Measurements from ENCODE around the gene DRC3. TPM values are rescaled to one million over a fixed set of nuclear protein-coding genes. Genes with fewer than 3 reads are reported as not detected.

DRC3 gene
- total RNA-seq, 1 experiment from 2014 or later = 0.68 TPM

- H3K14ac ChIP-seq (ENCODE audit: insufficient read depth, low read length) = no peak overlapping the region
- H2BK5ac ChIP-seq (ENCODE audit: insufficient read length, low read length) = no peak overlapping the region
- H2AK5ac ChIP-seq (ENCODE audit: insufficient read length, low read length) = no peak overlapping the region
- H3K27ac ChIP-seq (ENCODE audit: insufficient read length, low read depth, low read length) = no peak overlapping the region
- Mint-ChIP-seq H3K9me3 (no peaks in the 10 kb centered on the region), H3K4me3 (no peak overlapping the region), H3K36me3 (ENCODE audit: insufficient read depth in 1 of 3, low read depth in 3 of 3) (no peaks in the 10 kb centered on the region), H3K27ac (no peak overlapping the region), H3K27me3 (ENCODE audit: low read depth) (peaks cover 5% of the 10 kb centered on the region), H3K4me1 (peaks cover 2 to 5% of the 10 kb centered on the region in 2 experiments; a peak in 1 of 4 replicates)
- no peak for TF ChIP-seq CTCF (conservative IDR thresholded peaks at IDR 0.05)
- no peak for DNase-seq
- no peaks in the 10 kb centered on the region for H3K9me3 ChIP-seq (ENCODE audit: control insufficient read depth, low read depth, low read length)
- H3K9ac ChIP-seq (ENCODE audit: extremely low read depth, insufficient read length, low read length) = no peak overlapping the region
- H2BK12ac ChIP-seq (ENCODE audit: insufficient read length, low read depth, low read length) = no peak overlapping the region
- no peaks in the 10 kb centered on the region for H3K79me2 ChIP-seq (ENCODE audit: insufficient read depth, low read length)
- H3K23me2 ChIP-seq (ENCODE audit: insufficient read length, low read depth, low read length, poor library complexity, severe bottlenecking) = peaks cover 3% of the 10 kb centered on the region
- no peak overlapping the region for H3K23ac ChIP-seq (ENCODE audit: insufficient read length, low read depth, low read length)
- H2BK15ac ChIP-seq (ENCODE audit: low read depth, low read length) = no peak overlapping the region
- H3K18ac ChIP-seq (ENCODE audit: insufficient read length, low read depth, low read length) = no peak overlapping the region
- H3K27me3 ChIP-seq (ENCODE audit: insufficient read depth, low read length) = no peaks in the 10 kb centered on the region
- H3K56ac ChIP-seq (ENCODE audit: insufficient read length, low read depth, low read length) = no peak overlapping the region
- H4K91ac ChIP-seq (ENCODE audit: insufficient read length, low read depth, low read length) = no peak overlapping the region
- H3K79me1 ChIP-seq (ENCODE audit: insufficient read depth, low read depth, low read length, poor library complexity, severe bottlenecking) = no peaks in the 10 kb centered on the region
- no peak overlapping the region for H2AFZ ChIP-seq (ENCODE audit: low read length)
- no peak overlapping the region for H4K5ac ChIP-seq (ENCODE audit: insufficient read length, low read depth, low read length)
- no peak overlapping the region for H4K8ac ChIP-seq (replicated peaks; ENCODE audit: insufficient read length, low read depth, low read length)
- H2BK20ac ChIP-seq (ENCODE audit: low read depth, low read length, poor library complexity, severe bottlenecking) = no peak overlapping the region
- no peak overlapping the region for H3T11ph ChIP-seq (ENCODE audit: low read length)
- H3K4me2 ChIP-seq (ENCODE audit: insufficient read depth, insufficient read length, low read length) = no peak overlapping the region
- WGBS (ENCODE audit: extremely low coverage, insufficient read length, low lambda C conversion rate) = no CpG with 5 or more reads among the region's 12 CpGs
- H3K4ac ChIP-seq (ENCODE audit: low read depth, low read length) = no peak overlapping the region
- H4K20me1 ChIP-seq (ENCODE audit: control insufficient read depth, insufficient read depth, insufficient read length) = no peaks in the 10 kb centered on the region
- H3K4me1 ChIP-seq (ENCODE audit: insufficient read depth, low read length) = no peaks in the 10 kb centered on the region
- H2BK120ac ChIP-seq (ENCODE audit: low read depth, low read length, poor library complexity, severe bottlenecking) = no peak overlapping the region
These were observed 21.2 kb downstream of the DRC3 start for GRCh38 chr17:17993852-17994251.
